ENCODE results near the gene ABCC8.

Gene ABCC8

GRCh38 chr11:17463546-17464174, 13.0 kb downstream of the ABCC8 start:
- Mint-ChIP-seq H3K4me3 (no peak overlapping the region), H3K9me3 (no peaks in the 10 kb centered on the region), H3K27me3 (peaks cover 32% of the 10 kb centered on the region), H3K36me3 (no peaks in the 10 kb centered on the region), H3K4me1 (no peaks in the 10 kb centered on the region), H3K27ac (no peak overlapping the region)
- no peak for ATAC-seq

DNA sequence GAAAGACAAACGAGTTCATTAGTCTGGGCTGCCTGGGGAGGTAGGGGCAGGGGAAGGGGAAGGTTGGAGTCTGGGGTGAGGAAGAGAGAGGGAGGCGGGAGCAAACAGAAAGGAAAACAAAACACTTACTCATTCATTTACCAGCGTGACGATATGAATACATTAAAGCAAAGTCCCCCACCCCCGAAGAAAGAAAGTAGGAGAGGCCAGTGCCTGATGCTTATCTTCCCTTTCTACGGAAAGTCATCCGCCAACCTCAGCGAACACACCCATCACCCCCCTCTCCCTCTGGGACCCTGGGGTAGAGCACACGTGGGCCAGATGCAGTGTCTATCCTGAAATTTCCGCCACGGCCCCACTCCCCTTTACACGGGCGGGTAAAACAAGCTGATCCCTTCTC, 13.7 kb downstream of the ABCC8 start:
- no peak for ATAC-seq
- Mint-ChIP-seq H3K27me3 (peaks cover 32% of the 10 kb centered on the region), H3K36me3 (no peaks in the 10 kb centered on the region), H3K27ac (no peak overlapping the region), H3K4me1 (no peaks in the 10 kb centered on the region), H3K9me3 (no peaks in the 10 kb centered on the region), H3K4me3 (no peak overlapping the region)

DNA sequence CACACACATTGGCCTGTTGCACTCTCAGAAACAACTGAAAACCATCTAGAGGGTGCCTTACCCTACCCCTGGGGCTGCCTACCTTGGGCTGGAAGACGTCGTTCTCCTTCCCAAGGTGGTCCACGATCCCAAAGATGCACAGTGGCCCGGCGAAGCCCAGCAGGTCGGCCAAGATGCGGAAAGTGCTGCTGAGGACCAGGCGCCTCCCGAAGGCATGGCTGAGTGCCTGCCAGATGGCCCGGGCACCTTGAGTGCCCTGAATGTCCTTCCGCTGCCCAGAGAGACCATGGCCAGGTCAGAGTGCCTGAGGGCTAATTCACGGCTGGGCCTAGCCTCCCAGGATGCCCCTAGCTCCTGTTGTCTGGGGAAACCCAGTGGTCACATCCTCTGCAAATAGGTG, 16.2 kb downstream of the ABCC8 start:
- Mint-ChIP-seq H3K36me3 (no peaks in the 10 kb centered on the region), H3K27me3 (peaks cover 24% of the 10 kb centered on the region), H3K4me3 (no peak overlapping the region), H3K9me3 (no peaks in the 10 kb centered on the region), H3K27ac (no peak overlapping the region), H3K4me1 (no peaks in the 10 kb centered on the region)
- no peak for ATAC-seq

DNA sequence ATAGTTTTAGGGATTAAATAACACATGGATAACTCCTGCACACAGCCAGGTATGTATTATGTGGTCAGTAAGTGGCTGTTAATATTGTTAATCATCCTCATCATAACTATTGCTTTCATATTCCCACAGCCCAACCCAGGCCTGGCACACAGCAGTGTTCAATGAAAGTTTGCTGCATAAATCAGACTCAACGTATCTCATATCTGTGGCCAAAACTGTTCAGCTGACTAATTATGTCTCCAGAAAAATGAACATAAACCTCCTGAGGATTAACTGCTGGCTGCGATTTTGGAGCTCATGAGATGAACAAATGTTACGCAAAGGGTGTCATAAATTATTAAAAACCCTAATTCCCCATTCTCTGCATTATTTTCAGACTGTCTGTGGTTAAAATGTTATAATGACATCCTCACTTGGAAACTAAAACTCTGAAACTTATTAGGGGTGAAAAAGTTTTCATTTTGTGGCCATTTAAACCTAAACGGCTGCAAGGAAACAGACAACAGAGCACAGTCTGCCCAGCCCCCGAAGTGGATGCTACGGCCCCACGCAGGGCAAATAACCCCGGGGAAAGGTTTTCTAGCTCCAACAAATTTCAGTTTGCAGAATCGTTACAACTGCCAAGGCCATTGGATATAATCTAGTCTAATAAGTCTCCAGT, 17.3 kb downstream of the ABCC8 start:
- no peaks in the 10 kb centered on the region for H3K36me3 Mint-ChIP-seq
- no peak for ATAC-seq
- H3K27ac Mint-ChIP-seq, result no peak overlapping the region
- no peak overlapping the region for H3K4me3 Mint-ChIP-seq
- H3K9me3 Mint-ChIP-seq, result no peaks in the 10 kb centered on the region
- H3K4me1 Mint-ChIP-seq, result no peaks in the 10 kb centered on the region
- peaks cover 22% of the 10 kb centered on the region for H3K27me3 Mint-ChIP-seq

DNA sequence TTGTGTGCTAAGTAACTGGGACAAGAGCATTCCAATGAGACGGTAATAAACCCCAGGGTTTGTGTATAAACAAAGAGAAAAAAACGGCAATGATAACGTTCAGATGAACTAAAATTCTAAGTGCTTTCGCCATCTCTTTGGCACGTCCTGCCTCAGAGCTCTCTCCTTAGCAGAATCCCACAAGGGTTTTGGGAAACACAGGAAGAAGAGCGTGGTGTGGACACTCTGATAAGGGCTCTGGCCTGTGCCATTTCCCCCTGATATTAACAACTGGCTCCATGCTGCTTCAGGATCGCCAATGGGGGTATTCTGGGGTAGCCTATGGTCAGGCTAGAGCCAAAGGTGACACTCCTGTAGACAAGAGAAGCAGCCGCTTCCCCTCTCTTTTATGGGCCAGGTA, 18.4 kb downstream of the ABCC8 start:
- Mint-ChIP-seq H3K27ac (no peak overlapping the region), H3K36me3 (no peaks in the 10 kb centered on the region), H3K4me3 (no peak overlapping the region), H3K9me3 (no peaks in the 10 kb centered on the region), H3K4me1 (no peaks in the 10 kb centered on the region), H3K27me3 (peaks cover 11% of the 10 kb centered on the region)
- no peak for ATAC-seq

- H3K4me1 Mint-ChIP-seq, result no peaks in the 10 kb centered on the region
- H3K36me3 Mint-ChIP-seq, result no peaks in the 10 kb centered on the region
- H3K4me3 Mint-ChIP-seq, result no peak overlapping the region
These were observed 19.1 kb downstream of the ABCC8 start for GRCh38 chr11:17457396-17458173.

DNA sequence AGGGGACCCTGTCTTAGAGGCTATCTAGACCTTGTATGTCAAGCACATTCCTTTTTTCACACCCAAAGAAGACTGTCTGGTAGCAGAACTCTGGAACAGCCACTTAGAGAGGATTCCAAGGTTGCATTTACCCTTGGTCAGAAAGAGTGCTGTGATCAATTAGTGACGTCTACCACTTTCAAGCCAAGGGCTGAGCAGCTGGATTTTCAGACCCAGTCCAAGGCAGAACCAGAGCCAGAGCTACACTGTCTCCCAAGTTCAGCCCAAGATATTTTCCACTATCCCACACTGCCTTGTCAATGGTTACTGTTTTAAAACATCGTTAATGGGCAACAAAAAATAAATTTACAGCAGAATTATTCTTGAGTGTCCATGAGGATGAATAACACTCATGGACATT, 24.0 kb downstream of the ABCC8 start:
- Mint-ChIP-seq H3K36me3 (no peaks in the 10 kb centered on the region), H3K4me3 (no peak overlapping the region), H3K27me3 (peaks cover 16% of the 10 kb centered on the region), H3K9me3 (no peaks in the 10 kb centered on the region), H3K4me1 (no peaks in the 10 kb centered on the region), H3K27ac (no peak overlapping the region)
- ATAC-seq, result no peak

More at GRCh38 chr11:17457396-17458173, 19.1 kb downstream of the ABCC8 start:
- Mint-ChIP-seq H3K27me3 (peaks cover 8% of the 10 kb centered on the region), H3K9me3 (no peaks in the 10 kb centered on the region), H3K27ac (no peak overlapping the region)
- no peak for ATAC-seq

DNA sequence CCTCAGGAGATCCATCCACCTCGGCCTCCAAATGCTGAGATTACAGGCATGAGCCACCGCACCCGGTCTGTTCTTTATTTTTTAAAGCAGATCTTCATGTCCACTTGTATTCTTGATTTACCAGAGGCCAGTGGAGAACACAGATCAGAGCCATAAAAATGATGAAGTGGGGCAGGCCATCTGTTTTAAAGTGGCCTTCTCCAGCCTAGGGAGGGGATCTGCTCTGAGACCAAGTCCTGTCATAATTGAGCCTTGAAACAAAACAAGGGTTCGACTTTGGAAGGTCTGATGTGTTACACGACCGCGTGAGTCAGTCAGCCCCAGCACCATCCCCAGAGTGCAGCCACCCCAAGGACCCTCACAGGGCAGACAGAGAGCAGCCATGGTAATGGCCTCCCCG, 27.5 kb downstream of the ABCC8 start:
- Mint-ChIP-seq H3K9me3 (no peaks in the 10 kb centered on the region), H3K27ac (no peak overlapping the region), H3K36me3 (no peaks in the 10 kb centered on the region), H3K4me1 (no peaks in the 10 kb centered on the region), H3K4me3 (no peak overlapping the region), H3K27me3 (peaks cover 16% of the 10 kb centered on the region)
- no peak for ATAC-seq

- Mint-ChIP-seq H3K27ac (no peak overlapping the region), H3K4me3 (no peak overlapping the region), H3K4me1 (no peaks in the 10 kb centered on the region), H3K27me3 (peaks cover 24% of the 10 kb centered on the region), H3K9me3 (no peaks in the 10 kb centered on the region), H3K36me3 (peaks cover under 1% of the 10 kb centered on the region)
- ATAC-seq, result no peak
These were observed 30.2 kb downstream of the ABCC8 start for GRCh38 chr11:17446482-17446881.

- peaks cover 4% of the 10 kb centered on the region for H3K9me3 Mint-ChIP-seq
- H3K36me3 Mint-ChIP-seq, result peaks cover 6% of the 10 kb centered on the region
- no peaks in the 10 kb centered on the region for H3K4me1 Mint-ChIP-seq
- no peak for ATAC-seq
- H3K4me3 Mint-ChIP-seq, result no peak overlapping the region
- H3K27ac Mint-ChIP-seq, result no peak overlapping the region
- peaks cover 31% of the 10 kb centered on the region for H3K27me3 Mint-ChIP-seq
These were observed 31.3 kb downstream of the ABCC8 start for GRCh38 chr11:17445240-17445795.

- Mint-ChIP-seq H3K9me3 (peaks cover 4% of the 10 kb centered on the region), H3K36me3 (peaks cover 6% of the 10 kb centered on the region), H3K27ac (no peak overlapping the region), H3K4me1 (peaks cover 8% of the 10 kb centered on the region), H3K27me3 (peaks cover 43% of the 10 kb centered on the region), H3K4me3 (no peak overlapping the region)
- ATAC-seq, result no peak
These were observed 32.5 kb downstream of the ABCC8 start for GRCh38 chr11:17443926-17444690.

DNA sequence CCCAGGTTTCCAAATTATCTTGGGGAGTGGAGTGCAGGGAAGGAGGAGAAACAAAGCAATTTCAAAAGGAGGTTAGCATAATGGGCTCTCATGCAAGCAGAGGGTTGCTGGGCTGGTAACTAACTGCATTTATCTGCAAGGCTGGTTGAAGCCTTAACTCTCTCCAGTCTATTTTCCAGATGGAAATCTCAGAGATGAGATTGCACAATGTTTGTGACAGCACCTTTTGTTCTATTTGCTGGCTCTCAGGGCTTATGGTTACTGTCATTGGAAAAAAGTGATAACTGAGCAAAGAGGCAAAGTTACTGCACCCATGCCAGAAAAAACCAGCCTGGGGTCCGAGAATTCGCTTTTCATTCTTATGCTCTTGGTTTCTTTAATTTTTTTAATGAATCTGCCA, 33.2 kb downstream of the ABCC8 start:
- no peak for ATAC-seq
- Mint-ChIP-seq H3K36me3 (peaks cover 6% of the 10 kb centered on the region), H3K4me3 (no peak overlapping the region), H3K9me3 (peaks cover 4% of the 10 kb centered on the region), H3K4me1 (peaks cover 8% of the 10 kb centered on the region), H3K27me3 (peaks cover 46% of the 10 kb centered on the region), H3K27ac (no peak overlapping the region)

DNA sequence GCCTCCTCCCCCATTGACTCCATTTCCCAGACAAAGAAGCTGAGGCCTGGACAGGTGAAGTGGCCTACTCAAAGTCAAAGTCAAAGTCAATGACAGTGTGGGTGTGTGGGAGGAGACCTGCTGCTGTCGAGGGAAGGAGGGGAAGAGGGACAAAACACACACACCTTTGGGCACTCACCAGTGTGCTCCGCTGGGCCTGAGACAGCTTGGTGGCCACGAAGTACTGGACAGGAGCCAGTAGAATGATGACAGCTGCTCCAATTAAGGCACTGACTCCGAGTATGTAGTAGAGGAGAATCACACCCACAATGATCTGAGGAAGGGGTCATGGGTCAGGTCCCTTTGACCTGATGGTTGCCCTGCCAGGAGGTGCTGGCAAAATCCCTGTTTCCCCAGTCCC, 33.6 kb downstream of the ABCC8 start:
- H3K27ac Mint-ChIP-seq, result no peak overlapping the region
- H3K9me3 Mint-ChIP-seq, result peaks cover 4% of the 10 kb centered on the region
- peaks cover 46% of the 10 kb centered on the region for H3K27me3 Mint-ChIP-seq
- peaks cover 6% of the 10 kb centered on the region for H3K36me3 Mint-ChIP-seq
- peaks cover 8% of the 10 kb centered on the region for H3K4me1 Mint-ChIP-seq
- no peak for ATAC-seq
- no peak overlapping the region for H3K4me3 Mint-ChIP-seq

DNA sequence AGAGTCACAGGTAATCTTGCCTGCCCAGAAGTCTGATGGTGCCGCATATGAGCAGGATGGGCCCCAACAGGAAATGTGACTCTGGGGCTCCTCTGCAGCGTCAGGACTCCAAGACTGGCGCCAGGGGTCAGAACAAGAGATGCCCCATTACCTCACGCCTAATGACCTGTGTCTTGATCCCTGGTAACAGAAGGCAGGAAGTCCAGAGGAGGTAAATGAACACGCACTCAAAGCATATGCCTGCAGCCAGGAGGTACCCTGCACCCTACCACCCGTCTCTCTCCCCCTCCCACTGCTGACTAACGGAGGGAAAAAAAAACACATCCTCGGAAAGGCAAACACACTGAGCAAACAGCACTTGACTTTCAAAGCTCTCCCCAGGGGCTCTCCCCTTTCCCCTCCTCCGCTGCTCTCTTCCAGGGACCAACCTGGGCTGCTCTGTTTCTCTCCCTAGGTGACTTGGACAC, 37.3 kb downstream of the ABCC8 start:
- peaks cover 8% of the 10 kb centered on the region for H3K4me1 Mint-ChIP-seq
- H3K36me3 Mint-ChIP-seq, result peaks cover 6% of the 10 kb centered on the region
- H3K27me3 Mint-ChIP-seq, result peaks cover 46% of the 10 kb centered on the region
- no peak overlapping the region for H3K4me3 Mint-ChIP-seq
- ATAC-seq, result no peak
- H3K27ac Mint-ChIP-seq, result no peak overlapping the region
- peaks cover 4% of the 10 kb centered on the region for H3K9me3 Mint-ChIP-seq

DNA sequence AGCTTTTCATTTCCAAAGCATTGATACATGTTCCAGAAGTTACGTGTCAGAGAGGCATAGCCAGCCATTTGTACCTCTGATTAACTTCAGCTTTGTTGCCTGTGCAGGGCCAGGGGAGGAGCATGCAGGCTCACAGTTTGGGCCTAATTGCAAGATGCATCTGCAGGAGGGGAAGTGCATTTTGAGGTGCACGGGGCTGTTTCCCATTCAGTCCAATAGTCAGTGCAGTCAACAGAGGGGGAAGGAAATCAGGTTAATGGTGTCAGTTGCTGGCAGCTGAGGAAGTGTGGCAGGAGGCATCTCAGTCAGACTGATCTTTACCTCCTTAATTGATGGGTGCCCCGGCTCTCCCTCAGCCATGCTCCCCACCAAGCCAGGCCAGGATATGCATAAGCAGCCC, 39.3 kb downstream of the ABCC8 start:
- Mint-ChIP-seq H3K4me3 (no peak overlapping the region), H3K27me3 (peaks cover 30% of the 10 kb centered on the region), H3K27ac (no peak overlapping the region), H3K36me3 (peaks cover 6% of the 10 kb centered on the region), H3K4me1 (peaks cover 8% of the 10 kb centered on the region), H3K9me3 (peaks cover 4% of the 10 kb centered on the region)
- ATAC-seq, result no peak
